ENCODE data around the gene PLEKHG4B.

- TF ChIP-seq, protein P1, sequence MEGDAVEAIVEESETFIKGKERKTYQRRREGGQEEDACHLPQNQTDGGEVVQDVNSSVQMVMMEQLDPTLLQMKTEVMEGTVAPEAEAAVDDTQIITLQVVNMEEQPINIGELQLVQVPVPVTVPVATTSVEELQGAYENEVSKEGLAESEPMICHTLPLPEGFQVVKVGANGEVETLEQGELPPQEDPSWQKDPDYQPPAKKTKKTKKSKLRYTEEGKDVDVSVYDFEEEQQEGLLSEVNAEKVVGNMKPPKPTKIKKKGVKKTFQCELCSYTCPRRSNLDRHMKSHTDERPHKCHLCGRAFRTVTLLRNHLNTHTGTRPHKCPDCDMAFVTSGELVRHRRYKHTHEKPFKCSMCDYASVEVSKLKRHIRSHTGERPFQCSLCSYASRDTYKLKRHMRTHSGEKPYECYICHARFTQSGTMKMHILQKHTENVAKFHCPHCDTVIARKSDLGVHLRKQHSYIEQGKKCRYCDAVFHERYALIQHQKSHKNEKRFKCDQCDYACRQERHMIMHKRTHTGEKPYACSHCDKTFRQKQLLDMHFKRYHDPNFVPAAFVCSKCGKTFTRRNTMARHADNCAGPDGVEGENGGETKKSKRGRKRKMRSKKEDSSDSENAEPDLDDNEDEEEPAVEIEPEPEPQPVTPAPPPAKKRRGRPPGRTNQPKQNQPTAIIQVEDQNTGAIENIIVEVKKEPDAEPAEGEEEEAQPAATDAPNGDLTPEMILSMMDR (conservative IDR thresholded peaks at IDR 0.05) = no peak
- TF ChIP-seq ZFX (IDR thresholded peaks at IDR 0.05) = no peak
Observed at GRCh38 chr5:230711-231110, 138.7 kb downstream of the PLEKHG4B start.
